HG02852 (cell line): ENCODE data around the gene ZP2.
A peak's percentile ranks its signal among the peaks of the same experiment; 100 is the strongest.
"Not testable (repeated sequence)": the region's sequence is repeated elsewhere in the genome, so short reads cannot be mapped to it uniquely, and the experiment has no call there.

Experiments
- ATAC-seq: cut with Tn5 transposase; IDR thresholded peaks from one replicate; pipeline ENCODE4 v1.9.1; 2021; ENCODE audit warnings: mild to moderate bottlenecking, moderate library complexity; ENCODE audit not compliant: unreplicated experiment

ZP2 gene

GRCh38 chr16:21179126-21179982 is 32.0 kb downstream of the ZP2 start:
- no peak for ATAC-seq

- no peak for ATAC-seq
These were observed 36.0 kb downstream of the ZP2 start for GRCh38 chr16:21175397-21175796.

- ATAC-seq = no peak
These were observed 38.7 kb downstream of the ZP2 start for GRCh38 chr16:21172650-21173049.

- not testable (repeated sequence) for ATAC-seq
These were observed 41.3 kb downstream of the ZP2 start for GRCh38 chr16:21170116-21170515.

GRCh38 chr16:21169249-21169981 is 42.0 kb downstream of the ZP2 start:
- no peak for ATAC-seq

- ATAC-seq = no peak
These were observed 43.3 kb downstream of the ZP2 start for GRCh38 chr16:21167929-21168602.

- no peak for ATAC-seq
These were observed 44.0 kb downstream of the ZP2 start for GRCh38 chr16:21167360-21167759.

- no peak for ATAC-seq
These were observed 44.8 kb downstream of the ZP2 start for GRCh38 chr16:21166561-21166961.

GRCh38 chr16:21164521-21165168 is 46.7 kb downstream of the ZP2 start:
- no peak for ATAC-seq

- ATAC-seq = no peak
These were observed 47.8 kb downstream of the ZP2 start for GRCh38 chr16:21163576-21163975.

- no peak for ATAC-seq
These were observed 48.7 kb downstream of the ZP2 start for GRCh38 chr16:21162661-21163151.

- ATAC-seq = no peak
These were observed 50.2 kb downstream of the ZP2 start for GRCh38 chr16:21161211-21161610.

- no peak for ATAC-seq
These were observed 51.1 kb downstream of the ZP2 start for GRCh38 chr16:21160276-21160675.

- ATAC-seq = no peak
These were observed 52.0 kb downstream of the ZP2 start for GRCh38 chr16:21159281-21159951.

GRCh38 chr16:21158208-21159110 is 52.9 kb downstream of the ZP2 start, which contains the start of gene LDAF1:
Gene LDAF1 (plus strand): TSS chr16:21158674. CDS start chr16:21161183, 2,509 bp downstream.
- ATAC-seq = peak; percentile 85

- no peak for ATAC-seq
These were observed 53.7 kb downstream of the ZP2 start for GRCh38 chr16:21157632-21158031.

GRCh38 chr16:21156767-21157467 is 54.5 kb downstream of the ZP2 start:
- no peak for ATAC-seq

- ATAC-seq = not testable (repeated sequence)
These were observed 55.4 kb downstream of the ZP2 start for GRCh38 chr16:21156011-21156410.
